BLaER1 treated with 17β-estradiol and CSF1 and Interleukin-3, amounts not matched to agents 10 nM and 100 nM (cell line): ENCODE measurements around the gene BTNL2.

Experiments used
- H3K27ac ChIP-seq, 11 experiments: shearing (Covaris generic); formaldehyde crosslinking; 2 replicates each; pipeline ENCODE4 v1.8.1; 2022
- H3K27me3 ChIP-seq, 11 experiments: shearing (Covaris generic); formaldehyde crosslinking; 2 replicates each; pipeline ENCODE4 v1.8.1; 2022
- H3K36me3 ChIP-seq, 11 experiments: shearing (Covaris generic); formaldehyde crosslinking; 2 replicates each; pipeline ENCODE4 v1.8.1; 2022
- H3K4me1 ChIP-seq, 10 experiments: shearing (Covaris generic); formaldehyde crosslinking; 2 replicates each; pipeline ENCODE4 v1.8.1; 2022
- H3K4me2 ChIP-seq, 11 experiments: shearing (Covaris generic); formaldehyde crosslinking; 2 replicates each; pipeline ENCODE4 v1.8.1; 2022
- H3K4me3 ChIP-seq, 10 experiments: shearing (Covaris generic); formaldehyde crosslinking; 2 replicates each; pipeline ENCODE4 v1.8.1; 2022
- H3K9ac ChIP-seq, 11 experiments: shearing (Covaris generic); formaldehyde crosslinking; 2 replicates each; pipeline ENCODE4 v1.8.1; 2022
- H3K9me3 ChIP-seq, 11 experiments: shearing (Covaris generic); formaldehyde crosslinking; replicated peaks in 1 of 11; 2 replicates each; pipeline ENCODE4 v1.8.1; 2022
- H4K20me1 ChIP-seq, 11 experiments: shearing (Covaris generic); formaldehyde crosslinking; 2 replicates each; pipeline ENCODE4 v1.8.1; 2022
- Cebpa-rat ChIP-seq, 11 experiments: shearing (Covaris generic); IDR thresholded peaks; 2 replicates each; pipeline ENCODE4 v1.8.1; 2022

Gene BTNL2

DNA sequence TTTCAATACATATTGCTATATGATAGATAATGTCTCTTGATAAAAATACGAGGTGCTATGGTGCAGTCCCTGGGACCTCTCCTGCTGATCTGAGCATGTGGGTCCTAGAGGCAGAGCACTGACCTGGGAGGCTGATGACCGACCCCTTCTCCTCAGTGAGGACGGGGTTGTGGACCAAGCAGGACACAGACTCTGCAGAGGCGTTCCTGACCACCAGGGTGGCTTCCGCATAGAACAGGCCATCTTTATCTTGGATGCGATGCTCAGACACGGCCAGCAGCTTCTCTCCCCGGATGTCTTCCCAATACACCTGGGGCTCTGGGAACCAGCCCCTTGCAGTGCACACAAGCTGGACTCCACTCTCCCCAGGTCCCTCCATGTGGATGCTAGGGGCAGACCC lies 4.2 kb downstream of the BTNL2 start:
- Histone ChIP-seq H3K4me2 (no peak overlapping the region), H3K4me3 (no peak overlapping the region), H3K27ac (no peak overlapping the region), H4K20me1 (no peaks in the 10 kb centered on the region), H3K36me3 (no peaks in the 10 kb centered on the region), H3K9me3 (no peaks in the 10 kb centered on the region), H3K27me3 (no peaks in the 10 kb centered on the region), H3K4me1 (peaks cover 0 to under 1% (median 0%) of the 10 kb centered on the region in 10 experiments; a peak in 2 of 20 replicates), H3K9ac (no peak overlapping the region)
- TF ChIP-seq Cebpa-rat (IDR thresholded peaks at IDR 0.05): no peak

DNA sequence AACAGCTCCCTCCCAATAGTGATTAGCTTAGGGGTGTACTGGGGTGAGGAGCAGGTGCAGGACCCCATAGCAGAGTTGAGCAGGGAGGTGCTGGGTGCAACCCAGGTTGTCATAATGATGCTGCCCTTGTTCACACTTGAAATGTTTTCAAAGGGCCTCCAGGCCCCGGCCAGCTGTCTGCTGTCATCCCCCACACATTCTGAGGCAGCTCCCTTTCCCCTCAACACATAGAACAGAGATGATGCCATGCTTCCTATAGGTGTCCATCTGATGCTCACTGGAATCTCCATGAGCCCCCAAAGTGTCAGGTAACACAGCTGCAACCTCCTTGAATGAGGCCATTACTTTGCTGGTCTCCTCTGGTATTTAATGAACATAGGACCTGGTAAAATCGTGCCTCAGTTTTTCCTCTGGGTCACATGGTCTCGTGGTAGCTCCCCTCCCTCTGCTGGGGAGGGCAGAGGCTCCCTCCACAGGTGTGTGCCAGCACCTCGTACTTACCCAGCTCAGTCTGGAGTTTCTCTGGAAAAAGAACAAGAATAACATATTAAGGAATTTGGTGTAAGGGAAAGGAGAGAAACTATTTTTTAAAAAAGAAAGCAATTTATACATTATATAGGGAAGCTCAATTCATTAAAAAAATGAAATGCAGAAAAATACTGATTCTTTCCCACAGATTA lies 5.6 kb downstream of the BTNL2 start:
- TF ChIP-seq Cebpa-rat (IDR thresholded peaks at IDR 0.05): no peak
- H3K4me3 ChIP-seq: no peak overlapping the region
- H3K4me1 ChIP-seq: peaks cover 0 to 13% (median 0%) of the 10 kb centered on the region in 10 experiments; a peak in 6 of 20 replicates
- H3K27ac ChIP-seq: no peak overlapping the region
- no peak overlapping the region for H3K4me2 ChIP-seq
- no peaks in the 10 kb centered on the region for H4K20me1 ChIP-seq
- no peaks in the 10 kb centered on the region for H3K36me3 ChIP-seq
- H3K9ac ChIP-seq: no peak overlapping the region
- no peaks in the 10 kb centered on the region for H3K27me3 ChIP-seq
- H3K9me3 ChIP-seq: no peaks in the 10 kb centered on the region

DNA sequence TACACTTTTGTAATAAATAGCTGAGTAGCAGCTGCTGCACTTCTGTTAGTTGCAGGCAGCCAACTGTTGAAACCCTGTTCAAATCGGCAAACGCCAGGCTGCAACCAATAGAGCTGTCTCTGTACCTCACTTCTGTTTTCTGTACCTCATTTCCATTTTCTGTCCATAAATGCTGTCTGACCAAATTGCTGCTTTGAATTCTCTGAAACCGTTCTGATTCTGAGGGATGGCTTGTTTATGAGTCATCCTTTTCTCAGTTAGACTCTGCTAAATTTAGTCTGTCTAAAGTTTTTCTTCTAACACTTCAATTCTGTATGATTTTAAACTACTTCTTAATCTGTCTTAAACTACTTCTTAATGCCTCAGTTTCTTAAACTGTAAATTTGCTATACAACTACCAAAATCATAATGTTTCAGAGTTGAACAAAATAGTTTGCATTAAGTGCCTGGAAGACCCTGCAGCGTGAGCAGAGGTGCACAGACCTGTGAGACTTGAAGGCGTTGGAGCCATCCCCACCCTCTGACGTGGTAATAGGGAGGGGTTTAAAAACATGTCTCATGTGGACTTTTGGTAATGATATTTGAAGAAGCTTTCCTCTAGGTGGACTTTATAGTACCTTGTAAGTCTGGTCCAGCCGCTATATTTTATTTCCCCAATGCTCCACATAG lies 9.6 kb downstream of the BTNL2 start:
- H3K4me1 ChIP-seq: peaks cover 13 to 25% (median 15%) of the 10 kb centered on the region in 10 experiments
- H3K27ac ChIP-seq: no peak overlapping the region
- H3K9me3 ChIP-seq: no peaks in the 10 kb centered on the region
- H3K27me3 ChIP-seq: no peaks in the 10 kb centered on the region
- H3K36me3 ChIP-seq: no peaks in the 10 kb centered on the region
- no peak overlapping the region for H3K4me3 ChIP-seq
- H3K9ac ChIP-seq: no peak overlapping the region
- no peak for TF ChIP-seq Cebpa-rat (IDR thresholded peaks at IDR 0.05)
- peak overlapping the region in 3 of 11 experiments; percentile 10 to 50 (median 29); a peak in 4 of 22 replicates for H3K4me2 ChIP-seq
- H4K20me1 ChIP-seq: no peaks in the 10 kb centered on the region

DNA sequence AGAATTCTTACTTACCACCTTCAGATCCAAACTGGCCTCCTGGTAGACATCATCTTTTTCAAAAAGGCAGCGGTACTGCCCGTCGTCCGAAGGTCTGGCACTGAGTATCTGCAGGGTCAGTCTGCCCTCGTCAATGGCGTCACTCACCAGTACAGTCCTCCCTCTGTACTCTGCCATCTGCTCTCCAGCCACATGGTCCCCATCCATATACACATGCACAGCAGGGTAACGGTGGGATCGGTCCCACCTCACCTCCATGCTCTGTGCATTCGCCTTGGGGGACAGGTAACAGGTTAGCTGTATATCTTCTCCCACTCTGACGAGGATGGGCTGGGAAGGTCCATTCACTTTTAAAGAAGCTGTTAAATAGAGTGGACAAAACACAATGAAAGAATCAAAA lies 11.0 kb downstream of the BTNL2 start:
- no peaks in the 10 kb centered on the region for H3K36me3 ChIP-seq
- no peak for TF ChIP-seq Cebpa-rat (IDR thresholded peaks at IDR 0.05)
- H3K27ac ChIP-seq: no peak overlapping the region
- no peak overlapping the region for H3K9ac ChIP-seq
- no peaks in the 10 kb centered on the region for H3K27me3 ChIP-seq
- no peaks in the 10 kb centered on the region for H4K20me1 ChIP-seq
- H3K9me3 ChIP-seq: no peaks in the 10 kb centered on the region
- peaks cover 13 to 25% (median 15%) of the 10 kb centered on the region in 10 experiments for H3K4me1 ChIP-seq
- no peak overlapping the region for H3K4me2 ChIP-seq
- H3K4me3 ChIP-seq: no peak overlapping the region

DNA sequence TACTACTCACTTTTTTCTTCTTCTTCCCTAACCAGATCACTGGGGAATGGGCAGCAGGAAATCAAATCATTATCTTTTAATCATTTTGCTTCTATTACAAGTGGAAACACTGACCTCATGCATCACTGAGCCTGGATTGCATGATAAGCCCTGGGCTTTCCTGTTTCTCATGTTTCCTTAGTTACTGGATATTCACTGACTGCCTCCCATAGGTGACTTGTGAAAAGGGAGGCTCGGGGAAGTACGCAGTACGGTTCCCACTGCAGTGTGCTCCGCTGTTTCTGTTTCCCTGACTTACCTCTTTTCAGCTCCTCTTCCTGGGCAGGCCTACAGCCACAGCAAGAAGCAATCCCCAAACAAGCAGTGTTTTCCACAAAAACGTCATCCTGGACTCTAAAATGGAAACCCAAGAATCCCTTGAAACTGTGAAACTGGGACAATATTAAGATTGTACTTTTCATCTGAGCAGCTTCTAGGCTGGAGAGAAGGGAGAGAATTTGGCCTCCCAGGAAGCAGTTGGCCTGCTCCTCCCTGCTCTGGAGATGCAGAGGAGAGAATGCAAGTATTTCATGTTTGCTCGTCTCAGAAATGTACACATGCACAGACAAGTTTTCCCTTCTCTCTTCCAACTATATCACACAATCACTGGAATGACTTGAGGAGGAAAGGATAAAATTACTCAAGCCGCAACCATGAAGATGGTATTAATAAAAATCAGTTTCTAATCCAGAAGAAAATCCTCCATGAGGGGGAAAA lies 13.1 kb downstream of the BTNL2 start:
- H3K9ac ChIP-seq: no peak overlapping the region
- H3K9me3 ChIP-seq: no peaks in the 10 kb centered on the region
- no peaks in the 10 kb centered on the region for H3K36me3 ChIP-seq
- 0 out of 22 replicates have a peak, but pooled peaks of 1 of the 11 experiments have one; percentile 40 for TF ChIP-seq Cebpa-rat (IDR thresholded peaks at IDR 0.05)
- H4K20me1 ChIP-seq: no peaks in the 10 kb centered on the region
- peak overlapping the region in 10 of 11 experiments; percentile 39 to 63 (median 48); a peak in 21 of 22 replicates for H3K4me2 ChIP-seq
- no peaks in the 10 kb centered on the region for H3K27me3 ChIP-seq
- H3K4me1 ChIP-seq: peaks cover 13 to 25% (median 15%) of the 10 kb centered on the region in 10 experiments
- peak overlapping the region in 4 of 11 experiments; percentile 15 to 17 (median 15); a peak in 5 of 22 replicates for H3K27ac ChIP-seq
- no peak overlapping the region for H3K4me3 ChIP-seq

DNA sequence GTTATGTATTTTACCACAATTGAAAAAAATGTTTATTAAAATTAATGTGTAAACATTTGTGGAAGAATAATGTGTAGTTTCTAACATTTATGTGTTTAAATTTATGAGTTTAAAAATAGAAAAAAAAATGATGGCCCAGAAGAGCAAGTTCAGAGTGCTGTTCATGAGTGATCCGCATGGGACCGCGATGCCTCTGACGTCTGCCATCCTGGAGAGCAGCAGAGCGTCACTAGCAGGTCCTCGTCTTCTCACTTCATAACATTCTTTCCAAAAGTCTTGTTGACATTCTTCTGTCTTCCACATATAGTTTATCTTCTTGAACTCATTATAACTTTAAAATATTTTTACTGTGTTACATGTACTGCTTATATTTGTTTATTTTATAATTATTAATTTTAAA lies 15.5 kb downstream of the BTNL2 start:
- Histone ChIP-seq H3K4me3 (no peak overlapping the region), H3K4me2 (no peak overlapping the region), H3K4me1 (peaks cover 5 to 19% (median 14%) of the 10 kb centered on the region in 10 experiments; a peak in 19 of 20 replicates), H3K36me3 (no peaks in the 10 kb centered on the region), H3K9ac (no peak overlapping the region), H3K27ac (no peak overlapping the region), H3K27me3 (no peaks in the 10 kb centered on the region), H3K9me3 (no peaks in the 10 kb centered on the region), H4K20me1 (no peaks in the 10 kb centered on the region)
- no peak for TF ChIP-seq Cebpa-rat (IDR thresholded peaks at IDR 0.05)

DNA sequence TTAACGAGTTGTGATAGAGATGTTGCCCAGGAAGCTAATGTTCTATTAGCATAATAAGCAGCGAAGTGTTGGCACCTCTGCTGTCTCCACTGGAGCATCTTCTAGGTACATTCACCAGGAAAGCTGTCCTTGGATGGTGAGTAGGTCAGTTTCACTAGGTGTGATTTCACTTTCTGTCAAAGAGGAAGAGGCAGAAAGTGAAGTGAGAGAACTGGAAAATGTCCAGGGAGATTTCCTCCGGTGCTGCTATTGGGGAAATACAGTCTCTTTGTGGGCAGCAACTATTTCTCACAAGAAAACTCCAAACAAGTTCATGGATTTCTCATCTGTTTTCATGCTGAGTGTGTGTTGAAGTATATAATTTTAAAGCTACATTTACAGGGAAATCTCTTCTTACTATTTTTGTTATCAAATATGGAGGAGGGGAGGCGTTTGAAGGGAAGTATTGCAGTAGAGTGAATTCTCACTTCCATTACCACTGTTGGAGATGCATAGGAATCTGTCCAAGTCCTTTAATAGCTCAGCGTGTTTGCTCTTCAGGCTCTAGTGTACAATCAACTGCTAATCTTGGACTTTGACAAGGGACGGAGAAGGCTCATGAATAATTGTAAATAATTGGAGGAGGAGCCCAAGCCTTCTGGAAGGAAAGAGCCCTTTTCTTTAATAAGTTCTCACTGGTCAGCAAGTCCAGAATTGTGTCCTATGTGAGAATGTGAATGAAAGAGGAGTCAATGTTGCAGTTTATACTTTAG lies 19.2 kb downstream of the BTNL2 start:
- no peak for TF ChIP-seq Cebpa-rat (IDR thresholded peaks at IDR 0.05)
- Histone ChIP-seq H4K20me1 (no peaks in the 10 kb centered on the region), H3K4me1 (peaks cover 0 to 14% (median 2%) of the 10 kb centered on the region in 10 experiments; a peak in 16 of 20 replicates), H3K27ac (no peak overlapping the region), H3K36me3 (no peaks in the 10 kb centered on the region), H3K9me3 (no peaks in the 10 kb centered on the region), H3K4me3 (no peak overlapping the region), H3K27me3 (no peaks in the 10 kb centered on the region), H3K4me2 (no peak overlapping the region), H3K9ac (no peak overlapping the region)

DNA sequence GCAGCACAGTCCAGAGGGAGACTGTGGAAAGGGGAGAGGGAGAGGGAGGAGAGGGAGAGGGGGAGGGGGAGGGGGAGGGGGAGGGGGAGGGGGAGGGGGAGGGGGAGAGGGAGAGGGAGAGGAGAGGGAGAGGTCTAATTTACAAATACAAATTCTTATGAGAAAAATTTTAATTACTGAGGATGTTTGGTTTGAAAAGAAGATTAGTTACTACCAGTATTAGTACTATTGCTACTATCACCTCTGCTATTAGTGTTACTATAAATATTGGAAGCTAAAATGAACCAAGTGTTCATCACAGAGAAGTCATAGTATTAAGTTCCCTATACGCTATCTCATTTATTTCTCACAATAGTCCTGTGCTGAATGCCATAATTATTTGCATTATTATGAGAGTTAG lies 20.9 kb downstream of the BTNL2 start:
- H3K4me1 ChIP-seq: peaks cover 0 to 18% (median 0%) of the 10 kb centered on the region in 10 experiments; a peak in 4 of 20 replicates
- no peak overlapping the region for H3K27ac ChIP-seq

More for the DNA sequence above, 20.9 kb downstream of the BTNL2 start:
- TF ChIP-seq Cebpa-rat (IDR thresholded peaks at IDR 0.05): no peak
- Histone ChIP-seq H3K4me2 (no peak overlapping the region), H3K9ac (no peak overlapping the region), H3K9me3 (no peaks in the 10 kb centered on the region), H4K20me1 (no peaks in the 10 kb centered on the region), H3K36me3 (no peaks in the 10 kb centered on the region), H3K27me3 (no peaks in the 10 kb centered on the region), H3K4me3 (no peak overlapping the region)
